Testis (tissue), 3 donors: ENCODE results near the gene PLA2G2C. TPM values are rescaled to one million over a fixed set of nuclear protein-coding genes. Genes with fewer than 3 reads are reported as not detected.

Source experiments
- DNase-seq: peaks from one replicate; pipeline ENCODE4 v3.0.0-alpha.2; 2019
- H3K27ac ChIP-seq, 2 donors: fragments of 200-600 bp; sonication (generic); one replicate each; pipeline ENCODE4 v1.5.1; 2019
- H3K27me3 ChIP-seq: fragments of 200-600 bp; sonication (generic); one replicate; pipeline ENCODE4 v1.5.1; 2019
- H3K36me3 ChIP-seq: fragments of 200-600 bp; sonication (generic); one replicate; pipeline ENCODE4 v1.5.1; 2017; ENCODE audit warnings: low read depth; ENCODE audit errors: missing control alignments
- H3K4me1 ChIP-seq: fragments of 200-600 bp; sonication (generic); one replicate; pipeline ENCODE4 v1.5.1; 2019
- H3K4me3 ChIP-seq, 2 donors: fragments of 200-600 bp; sonication (generic); one replicate each; pipeline ENCODE4 v1.5.1; 2017 to 2019
- H3K9me3 ChIP-seq: fragments of 200-600 bp; sonication (generic); one replicate; pipeline ENCODE4 v1.5.1; 2017
- POLR2A ChIP-seq: fragments of 450-650 bp; IDR thresholded peaks from one replicate; pipeline ENCODE4 v1.6.1; 2017; ENCODE audit warnings: antibody characterized with exemption, mild to moderate bottlenecking, moderate library complexity
- WGBS, 2 donors: methylation state at CpG; one replicate each; pipeline ENCODE4 v1.1.5; 2018; 5-methylcytosine and 5-hydroxymethylcytosine counted together
- intact Hi-C: fragments of 100-400 bp; cut with DNase I; formaldehyde crosslinking; loops from one replicate; pipeline ENCODE4 v1.15.1; 2023; ENCODE audit warnings: low total_unique reads
- polyA plus RNA-seq: library from polyadenylated mRNA; stranded (reverse); fragments of 350-450 nt; fragmentation: Illumina TruSeq; extraction: RNeasy Lipid Tissue Mini Kit (QIAGEN cat#74804); gene quantifications from one replicate; pipeline ENCODE4 v1.2.3, GENCODE V29; 2014; ENCODE audit warnings: low read depth, low replicate concordance; ENCODE audit not compliant: insufficient read depth
- total RNA-seq, 2 donors: library from RNA; depleted of rRNA; stranded (reverse); fragments of >200 nt; gene quantifications; one replicate each; pipeline ENCODE4 v1.2.3, GENCODE V29; 2016
- TF ChIP-seq, protein P1 (sequence below), 3 experiments: fragments of 450-650 bp in 2 of 3; fragments of 200-600 bp in 1 of 3; sonication (generic) in 1 of 3; IDR thresholded peaks; one replicate each; pipeline ENCODE4 v1.5.1; 2016 to 2019; ENCODE audit warnings: antibody characterized with exemption in 3 of 3, mild to moderate bottlenecking in 2 of 3, moderate library complexity in 1 of 3

PLA2G2C gene
- total and polyA plus RNA-seq, 3 donors from 2014 or later, result 0.31 to 1.1 (median 0.47) TPM

DNA sequence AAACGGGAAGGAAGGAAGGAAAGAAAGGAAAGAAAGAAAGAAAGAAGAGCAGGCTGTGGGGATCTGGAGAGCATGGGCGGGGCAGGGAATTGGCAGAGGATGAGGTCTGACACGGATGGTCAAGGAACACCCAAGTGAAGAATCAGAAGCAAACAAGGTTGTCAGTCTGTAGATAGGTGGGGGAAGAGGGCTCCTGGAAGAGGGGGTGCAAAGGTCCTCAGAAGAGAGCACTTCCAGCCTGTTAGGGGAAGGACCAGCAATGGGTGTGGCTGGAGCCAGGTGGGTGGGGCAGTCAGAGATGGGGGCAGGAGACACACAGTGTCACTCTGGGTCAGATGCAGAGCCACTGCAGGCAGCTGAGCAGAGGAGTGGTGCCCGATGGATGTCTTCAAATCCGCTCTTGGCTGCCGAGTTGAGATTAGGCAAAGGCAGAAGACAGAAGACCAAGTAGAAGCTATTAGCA lies 11.0 kb upstream of the PLA2G2C start:
- Histone ChIP-seq H3K27me3 (no peaks in the 10 kb centered on the region), H3K27ac (no peak overlapping the region), H3K4me3 (no peak overlapping the region), H3K9me3 (no peaks in the 10 kb centered on the region), H3K36me3 (no peaks in the 10 kb centered on the region), H3K4me1 (peaks cover 13% of the 10 kb centered on the region)
- no peak for DNase-seq
- intact Hi-C loops, result no loop called here
- TF ChIP-seq, protein P1, sequence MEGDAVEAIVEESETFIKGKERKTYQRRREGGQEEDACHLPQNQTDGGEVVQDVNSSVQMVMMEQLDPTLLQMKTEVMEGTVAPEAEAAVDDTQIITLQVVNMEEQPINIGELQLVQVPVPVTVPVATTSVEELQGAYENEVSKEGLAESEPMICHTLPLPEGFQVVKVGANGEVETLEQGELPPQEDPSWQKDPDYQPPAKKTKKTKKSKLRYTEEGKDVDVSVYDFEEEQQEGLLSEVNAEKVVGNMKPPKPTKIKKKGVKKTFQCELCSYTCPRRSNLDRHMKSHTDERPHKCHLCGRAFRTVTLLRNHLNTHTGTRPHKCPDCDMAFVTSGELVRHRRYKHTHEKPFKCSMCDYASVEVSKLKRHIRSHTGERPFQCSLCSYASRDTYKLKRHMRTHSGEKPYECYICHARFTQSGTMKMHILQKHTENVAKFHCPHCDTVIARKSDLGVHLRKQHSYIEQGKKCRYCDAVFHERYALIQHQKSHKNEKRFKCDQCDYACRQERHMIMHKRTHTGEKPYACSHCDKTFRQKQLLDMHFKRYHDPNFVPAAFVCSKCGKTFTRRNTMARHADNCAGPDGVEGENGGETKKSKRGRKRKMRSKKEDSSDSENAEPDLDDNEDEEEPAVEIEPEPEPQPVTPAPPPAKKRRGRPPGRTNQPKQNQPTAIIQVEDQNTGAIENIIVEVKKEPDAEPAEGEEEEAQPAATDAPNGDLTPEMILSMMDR (IDR thresholded peaks at IDR 0.05), result no peak
- TF ChIP-seq POLR2A, result no peak
- WGBS, 2 donors, result 87 to 88% methylated on average over 6 of the region's 6 CpGs

DNA sequence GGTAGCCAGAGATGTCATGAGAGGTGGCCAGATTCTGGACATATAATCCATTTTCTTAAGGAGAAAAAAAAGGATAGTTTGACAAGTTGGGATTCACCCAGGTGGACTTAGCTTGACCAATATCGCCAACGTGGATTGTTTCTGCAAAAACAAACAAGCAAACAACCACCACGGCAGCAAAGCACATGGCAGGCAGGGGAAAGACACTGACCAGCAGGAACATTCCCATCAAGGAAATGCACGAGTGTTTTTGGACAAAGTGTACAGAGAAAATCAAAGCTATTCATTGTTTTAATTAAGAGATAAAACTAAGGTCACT lies 9.1 kb upstream of the PLA2G2C start:
- intact Hi-C loops, result no loop called here
- no peak for TF ChIP-seq POLR2A
- TF ChIP-seq, protein P1 (IDR thresholded peaks at IDR 0.05), result no peak
- Histone ChIP-seq H3K4me3 (no peak overlapping the region), H3K27me3 (no peaks in the 10 kb centered on the region), H3K4me1 (peaks cover 13% of the 10 kb centered on the region), H3K36me3 (no peaks in the 10 kb centered on the region), H3K27ac (no peak overlapping the region), H3K9me3 (no peaks in the 10 kb centered on the region)
- WGBS, 2 donors, result 49 to 65% methylated on average over 4 of the region's 4 CpGs
- no peak for DNase-seq

- Histone ChIP-seq H3K36me3 (no peaks in the 10 kb centered on the region), H3K9me3 (no peaks in the 10 kb centered on the region), H3K4me1 (peaks cover 13% of the 10 kb centered on the region), H3K4me3 (no peak overlapping the region), H3K27ac (no peak overlapping the region), H3K27me3 (no peaks in the 10 kb centered on the region)
- no peak for TF ChIP-seq POLR2A
- TF ChIP-seq, protein P1 (IDR thresholded peaks at IDR 0.05), result peak; percentile 64 to 71 (median 65)
- peak; percentile 69 for DNase-seq
- intact Hi-C loops, result no loop called here
- 46 to 48% methylated on average over 15 of the region's 15 CpGs for WGBS, 2 donors
These were observed 8.6 kb upstream of the PLA2G2C start for GRCh38 chr1:20194757-20195461.

GRCh38 chr1:20194224-20194623 lies 7.9 kb upstream of the PLA2G2C start:
- Histone ChIP-seq H3K27ac (no peak overlapping the region), H3K9me3 (no peaks in the 10 kb centered on the region), H3K4me3 (no peak overlapping the region), H3K27me3 (no peaks in the 10 kb centered on the region), H3K36me3 (no peaks in the 10 kb centered on the region), H3K4me1 (peaks cover 13% of the 10 kb centered on the region)
- DNase-seq, result no peak
- WGBS, 2 donors, result 84 to 94% methylated on average over 2 of the region's 2 CpGs
- intact Hi-C loops, result no loop called here
- TF ChIP-seq POLR2A, result no peak
- TF ChIP-seq, protein P1 (IDR thresholded peaks at IDR 0.05), result no peak

DNA sequence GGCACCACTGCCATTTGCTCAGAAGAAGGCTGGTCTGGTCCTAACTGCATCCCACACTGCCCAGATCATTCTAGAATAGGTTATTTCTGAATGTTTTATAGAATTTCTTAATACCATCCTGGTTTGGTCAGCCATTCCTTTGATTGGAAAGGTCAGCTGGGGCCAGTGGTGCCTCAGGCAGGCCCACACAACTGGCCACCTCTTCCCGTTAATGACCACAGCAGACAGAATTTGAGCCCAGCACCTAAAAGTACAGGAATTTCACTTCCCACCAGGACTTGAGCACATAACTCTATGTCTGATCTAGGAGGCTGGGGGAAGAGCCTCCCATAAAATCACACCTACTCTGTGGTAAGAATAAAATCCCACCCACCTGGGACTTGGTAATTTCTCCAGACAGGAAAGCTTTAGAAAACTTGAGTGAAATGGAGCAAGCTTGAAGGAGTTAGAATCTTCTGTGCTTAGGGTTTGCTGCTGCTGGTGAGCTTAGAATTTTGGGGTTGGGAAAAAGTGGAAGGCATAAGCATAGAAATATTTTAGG lies 6.6 kb upstream of the PLA2G2C start:
- H3K4me3 ChIP-seq, result no peak overlapping the region
- TF ChIP-seq POLR2A, result no peak
- TF ChIP-seq, protein P1 (IDR thresholded peaks at IDR 0.05), result no peak
- no peaks in the 10 kb centered on the region for H3K27me3 ChIP-seq
- H3K27ac ChIP-seq, result no peak overlapping the region
- intact Hi-C loops, result no loop called here
- no peak for DNase-seq
- H3K9me3 ChIP-seq, result no peaks in the 10 kb centered on the region
- 85 to 92% methylated on average over 1 of the region's 1 CpG for WGBS, 2 donors
- peaks cover 13% of the 10 kb centered on the region for H3K4me1 ChIP-seq
- H3K36me3 ChIP-seq, result no peaks in the 10 kb centered on the region
